ENCODE measurements around the gene TM4SF20. TPM values are rescaled to one million over a fixed set of nuclear protein-coding genes. Genes with fewer than 3 reads are reported as not detected.

Gene TM4SF20, protein sequence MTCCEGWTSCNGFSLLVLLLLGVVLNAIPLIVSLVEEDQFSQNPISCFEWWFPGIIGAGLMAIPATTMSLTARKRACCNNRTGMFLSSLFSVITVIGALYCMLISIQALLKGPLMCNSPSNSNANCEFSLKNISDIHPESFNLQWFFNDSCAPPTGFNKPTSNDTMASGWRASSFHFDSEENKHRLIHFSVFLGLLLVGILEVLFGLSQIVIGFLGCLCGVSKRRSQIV
- total RNA-seq = not detected in 2 replicates

DNA sequence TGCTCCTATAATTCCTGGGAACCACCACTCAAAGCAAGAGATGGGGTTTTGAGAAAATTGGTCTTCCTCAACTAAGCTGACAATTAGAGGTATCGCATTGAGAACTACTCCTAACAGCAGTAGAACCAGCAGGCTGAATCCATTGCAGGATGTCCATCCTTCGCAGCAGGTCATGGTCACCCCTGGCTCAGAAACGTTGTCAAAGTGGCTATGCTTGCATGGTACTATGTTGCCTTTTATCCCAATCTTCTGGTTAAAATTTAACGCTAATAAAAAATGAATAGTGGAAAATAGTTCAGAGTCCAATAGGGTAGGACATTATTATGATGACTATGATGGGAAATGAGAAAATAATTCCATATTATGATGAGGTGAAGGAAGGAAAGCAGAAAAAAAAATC, at the start of gene TM4SF20:
TSS of gene TM4SF20 (minus strand) at position 212 of the 400 bp plus-strand sequence. CDS start at position 174, 38 bp downstream.
- H3K4me3 ChIP-seq (ENCODE audit: low read depth, low read length) = no peak within 1 kb of the TSS
- no peaks in the 10 kb centered on the region for H3K36me3 ChIP-seq (ENCODE audit: control insufficient read depth, insufficient read depth, low read length)
- TF ChIP-seq, protein P1, sequence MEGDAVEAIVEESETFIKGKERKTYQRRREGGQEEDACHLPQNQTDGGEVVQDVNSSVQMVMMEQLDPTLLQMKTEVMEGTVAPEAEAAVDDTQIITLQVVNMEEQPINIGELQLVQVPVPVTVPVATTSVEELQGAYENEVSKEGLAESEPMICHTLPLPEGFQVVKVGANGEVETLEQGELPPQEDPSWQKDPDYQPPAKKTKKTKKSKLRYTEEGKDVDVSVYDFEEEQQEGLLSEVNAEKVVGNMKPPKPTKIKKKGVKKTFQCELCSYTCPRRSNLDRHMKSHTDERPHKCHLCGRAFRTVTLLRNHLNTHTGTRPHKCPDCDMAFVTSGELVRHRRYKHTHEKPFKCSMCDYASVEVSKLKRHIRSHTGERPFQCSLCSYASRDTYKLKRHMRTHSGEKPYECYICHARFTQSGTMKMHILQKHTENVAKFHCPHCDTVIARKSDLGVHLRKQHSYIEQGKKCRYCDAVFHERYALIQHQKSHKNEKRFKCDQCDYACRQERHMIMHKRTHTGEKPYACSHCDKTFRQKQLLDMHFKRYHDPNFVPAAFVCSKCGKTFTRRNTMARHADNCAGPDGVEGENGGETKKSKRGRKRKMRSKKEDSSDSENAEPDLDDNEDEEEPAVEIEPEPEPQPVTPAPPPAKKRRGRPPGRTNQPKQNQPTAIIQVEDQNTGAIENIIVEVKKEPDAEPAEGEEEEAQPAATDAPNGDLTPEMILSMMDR (IDR thresholded peaks at IDR 0.05; ENCODE audit: insufficient read depth, low read length, poor library complexity, severe bottlenecking) = no peak
- no peaks in the 10 kb centered on the region for H3K27me3 ChIP-seq (ENCODE audit: control insufficient read depth, insufficient read depth, low read length)
- no peak for DNase-seq (ENCODE audit: low read depth)

DNA sequence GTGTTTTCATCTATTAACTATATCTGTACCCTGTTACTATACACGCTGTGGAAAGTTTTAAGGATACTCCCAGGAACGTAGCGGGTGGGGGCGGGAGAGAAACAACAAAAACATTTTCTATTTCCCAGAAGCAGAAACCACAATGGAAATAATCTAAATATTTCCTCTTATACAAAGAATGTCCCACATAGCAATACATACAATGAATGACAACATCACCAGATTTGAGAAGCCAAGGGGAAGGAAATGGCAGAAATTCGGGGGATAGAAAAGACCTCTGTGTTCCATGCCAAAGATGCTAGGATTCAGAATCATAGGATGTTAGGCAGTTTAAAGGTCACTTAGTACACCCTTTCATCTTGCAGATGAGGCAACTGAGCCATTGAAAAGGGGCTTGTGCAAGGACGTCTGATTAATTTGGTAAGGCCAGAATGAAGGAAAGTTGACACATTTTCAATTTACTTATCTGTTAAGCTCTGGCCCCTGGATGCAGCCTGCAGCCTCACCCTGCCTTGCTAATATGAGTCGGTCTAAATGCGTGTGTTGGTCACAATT, 49.7 kb upstream of the TM4SF20 start:
- H3K27me3 ChIP-seq (ENCODE audit: control insufficient read depth, insufficient read depth, low read length) = no peaks in the 10 kb centered on the region
- H3K4me3 ChIP-seq (ENCODE audit: low read depth, low read length) = no peak overlapping the region
- no peak for DNase-seq (ENCODE audit: low read depth)
- no peaks in the 10 kb centered on the region for H3K36me3 ChIP-seq (ENCODE audit: control insufficient read depth, insufficient read depth, low read length)
- TF ChIP-seq, protein P1 (IDR thresholded peaks at IDR 0.05; ENCODE audit: insufficient read depth, low read length, poor library complexity, severe bottlenecking) = no peak

DNA sequence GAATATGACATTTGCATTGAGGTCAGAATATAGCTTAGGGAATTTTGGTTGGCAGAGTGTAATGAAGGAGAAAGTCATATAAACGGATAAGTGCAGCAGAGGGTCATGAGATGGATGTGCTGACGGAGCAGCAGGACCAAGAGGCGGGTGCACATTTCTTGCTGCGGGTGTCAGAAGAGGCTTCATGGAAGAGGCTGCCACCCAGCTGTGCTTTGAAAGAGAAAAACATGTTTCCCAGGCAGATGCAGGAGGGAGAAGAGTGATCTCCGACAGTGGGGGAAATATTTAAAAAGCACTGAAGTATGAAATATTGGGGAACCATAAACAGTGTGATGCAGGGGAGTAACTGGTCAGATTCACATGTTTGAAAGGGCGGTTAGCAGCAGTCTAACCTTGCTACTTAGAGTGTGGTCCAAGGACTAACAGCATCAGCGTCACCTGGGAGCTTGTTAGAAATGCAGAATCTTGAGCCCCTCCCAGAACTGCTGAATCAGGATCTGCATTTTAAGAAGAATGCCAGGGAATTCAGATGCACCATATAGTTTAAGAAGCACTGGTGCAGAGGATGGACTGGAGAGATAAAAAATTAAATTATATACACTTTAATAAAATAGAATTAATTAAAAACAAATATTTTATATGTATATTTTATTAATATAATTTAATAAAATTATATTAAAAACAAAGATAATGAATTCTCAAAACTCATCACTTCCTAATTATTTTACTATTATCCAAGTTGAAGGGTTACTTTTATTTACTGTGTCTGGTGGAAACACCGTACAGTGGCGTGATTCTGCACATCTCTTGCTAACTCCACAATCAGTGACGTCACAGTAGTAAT, 44.8 kb upstream of the TM4SF20 start:
- Histone ChIP-seq H3K36me3 (ENCODE audit: control insufficient read depth, insufficient read depth, low read length) (no peaks in the 10 kb centered on the region), H3K27me3 (ENCODE audit: control insufficient read depth, insufficient read depth, low read length) (no peaks in the 10 kb centered on the region), H3K4me3 (ENCODE audit: low read depth, low read length) (no peak overlapping the region)
- TF ChIP-seq, protein P1 (IDR thresholded peaks at IDR 0.05; ENCODE audit: insufficient read depth, low read length, poor library complexity, severe bottlenecking) = no peak
- DNase-seq (ENCODE audit: low read depth) = no peak

DNA sequence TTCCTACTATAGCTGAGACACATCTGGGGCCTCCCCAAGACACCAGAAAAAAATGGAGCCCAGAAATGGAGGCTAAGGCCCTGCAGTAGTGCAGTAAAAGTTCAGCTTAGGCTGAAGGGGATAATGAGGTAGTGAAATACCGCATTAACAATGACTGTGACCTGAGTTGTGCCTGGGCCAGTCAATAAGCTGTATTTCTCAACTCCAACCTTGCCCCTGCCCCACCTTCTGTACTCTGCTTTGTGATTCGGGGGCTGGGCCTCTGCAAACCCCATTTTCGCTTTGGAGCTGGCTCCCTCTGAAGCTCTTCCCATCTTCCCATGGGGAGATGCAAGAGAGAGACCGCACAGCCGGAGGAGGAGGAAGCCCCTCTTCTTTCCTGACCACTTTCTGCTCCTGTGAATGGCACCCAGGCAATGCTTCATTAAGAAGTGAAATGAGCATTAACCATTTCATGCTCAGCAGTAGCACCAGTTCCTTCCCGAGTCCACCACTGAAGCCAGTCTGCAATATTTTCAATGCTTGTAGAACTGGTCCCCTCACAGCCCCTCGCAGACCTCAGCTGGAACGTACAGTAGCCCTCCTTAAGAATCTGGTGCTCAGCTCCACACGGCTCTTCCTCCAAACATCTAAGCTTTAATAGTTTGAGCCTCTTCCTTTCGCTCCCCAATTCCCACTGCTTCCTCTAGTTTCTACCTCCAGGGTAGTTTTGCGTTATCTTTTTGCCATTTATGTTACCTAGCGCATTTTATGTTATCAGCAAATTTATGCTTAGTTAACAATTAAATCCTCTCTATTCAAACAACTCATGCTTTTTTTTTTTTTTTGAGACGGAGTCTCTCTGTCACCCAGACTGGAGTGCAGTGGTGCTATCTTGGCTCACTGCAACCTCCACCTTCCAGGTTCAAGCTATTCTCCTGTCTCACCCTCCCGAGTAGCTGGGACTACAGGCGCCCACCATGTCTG, 41.3 kb upstream of the TM4SF20 start:
- H3K4me3 ChIP-seq (ENCODE audit: low read depth, low read length) = no peak overlapping the region
- H3K36me3 ChIP-seq (ENCODE audit: control insufficient read depth, insufficient read depth, low read length) = no peaks in the 10 kb centered on the region
- no peak for DNase-seq (ENCODE audit: low read depth)
- TF ChIP-seq, protein P1 (IDR thresholded peaks at IDR 0.05; ENCODE audit: insufficient read depth, low read length, poor library complexity, severe bottlenecking) = no peak
- no peaks in the 10 kb centered on the region for H3K27me3 ChIP-seq (ENCODE audit: control insufficient read depth, insufficient read depth, low read length)

DNA sequence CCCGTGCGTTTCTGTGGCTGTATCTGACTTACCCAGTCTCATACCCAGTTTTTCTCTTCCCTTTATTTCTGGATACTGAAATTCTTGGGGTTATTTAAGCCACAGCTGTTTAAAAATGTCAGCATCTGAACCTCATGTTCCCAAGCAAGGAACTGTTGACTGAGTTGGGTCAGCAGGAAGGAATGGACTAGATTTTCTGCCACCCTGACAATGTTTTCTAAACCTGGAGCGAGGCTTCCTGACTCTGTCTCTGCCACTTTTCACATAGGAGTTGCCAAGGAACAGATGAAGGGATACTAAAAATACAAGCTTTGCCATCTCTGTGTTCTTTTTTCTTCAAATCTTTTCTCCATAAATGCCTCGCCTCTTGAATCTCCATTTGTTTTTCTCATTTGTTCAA, 37.6 kb upstream of the TM4SF20 start:
- DNase-seq (ENCODE audit: low read depth) = no peak
- TF ChIP-seq, protein P1 (IDR thresholded peaks at IDR 0.05; ENCODE audit: insufficient read depth, low read length, poor library complexity, severe bottlenecking) = no peak
- Histone ChIP-seq H3K27me3 (ENCODE audit: control insufficient read depth, insufficient read depth, low read length) (no peaks in the 10 kb centered on the region), H3K4me3 (ENCODE audit: low read depth, low read length) (no peak overlapping the region), H3K36me3 (ENCODE audit: control insufficient read depth, insufficient read depth, low read length) (no peaks in the 10 kb centered on the region)
